K562 (cell line): ENCODE results near the gene TMEM176B. TPM values are rescaled to one million over a fixed set of nuclear protein-coding genes. Genes with fewer than 3 reads are reported as not detected.

Source experiments
- ARNT ChIP-seq, 2 experiments: fragments of 450-650 bp; IDR thresholded peaks; 2 replicates each; pipeline ENCODE4 v1.6.1; 2016; ENCODE audit warnings: mild to moderate bottlenecking in 1 of 2
- ASH1L ChIP-seq: fragments of 450-650 bp; IDR thresholded peaks from 2 replicates; pipeline ENCODE4 v1.6.1; 2018; ENCODE audit warnings: borderline replicate concordance, mild to moderate bottlenecking, low read depth; ENCODE audit not compliant: partially characterized antibody
- ATF2 ChIP-seq: sonication (generic); formaldehyde crosslinking; IDR thresholded peaks from 2 replicates; pipeline ENCODE4 v1.8.1; 2022; ENCODE audit warnings: missing genetic modification reagents
- CBFA2T2 ChIP-seq: fragments of 450-650 bp; conservative IDR thresholded peaks from 2 replicates; pipeline ENCODE4 v1.6.1; 2017; ENCODE audit warnings: mild to moderate bottlenecking
- FOXJ2 ChIP-seq: fragments of 200-800 bp; sonication (Bioruptor generic); IDR thresholded peaks from 2 replicates; pipeline ENCODE4 v1.6.1; 2016; ENCODE audit warnings: missing genetic modification characterization, missing compliant biosample characterization
- ILF3 ChIP-seq: fragments of 450-650 bp; IDR thresholded peaks from 2 replicates; pipeline ENCODE4 v1.6.1; 2018; ENCODE audit warnings: antibody characterized with exemption, mild to moderate bottlenecking, moderate library complexity, borderline replicate concordance
- KAT2B ChIP-seq: IDR thresholded peaks from one replicate; pipeline ENCODE4 v1.6.1; 2012; ENCODE audit warnings: low read depth, mild to moderate bottlenecking, control low read depth, inconsistent platforms, low read length, moderate library complexity
- MEF2A ChIP-seq: IDR thresholded peaks from 2 replicates; pipeline ENCODE4 v1.6.1; 2011; ENCODE audit warnings: low read depth, mild to moderate bottlenecking, low read length, moderate library complexity; ENCODE audit not compliant: control insufficient read depth
- MITF ChIP-seq: IDR thresholded peaks from 2 replicates; pipeline ENCODE4 v1.6.1; 2014; ENCODE audit warnings: antibody characterized with exemption
- NELFE ChIP-seq: IDR thresholded peaks from 2 replicates; pipeline ENCODE4 v1.6.1; 2011; ENCODE audit warnings: mild to moderate bottlenecking; ENCODE audit not compliant: insufficient read depth, insufficient read length
- PHB ChIP-seq: fragments of 250-450 bp; sonication (Bioruptor Pico); IDR thresholded peaks from 2 replicates; pipeline ENCODE4 v1.5.0; 2021
- RAD21 ChIP-seq, 2 experiments: fragments of 250-450 bp in 1 of 2; fragments of 450-650 bp in 1 of 2; sonication (Bioruptor Pico) in 1 of 2; formaldehyde crosslinking in 1 of 2; IDR thresholded peaks in 1 of 2; conservative IDR thresholded peaks in 1 of 2; 2 replicates each; pipeline versions ENCODE4 v1.4.0 to v1.8.0; 2020 to 2022; ENCODE audit warnings: mild to moderate bottlenecking in 2 of 2, moderate library complexity in 1 of 2
- SIX5 ChIP-seq, 2 experiments: IDR thresholded peaks; 2 replicates each; pipeline ENCODE4 v1.6.1; 2011; ENCODE audit warnings: low read length in 2 of 2, borderline replicate concordance in 1 of 2, low read depth in 1 of 2, mild to moderate bottlenecking in 1 of 2, moderate library complexity in 1 of 2; ENCODE audit not compliant: insufficient read depth in 1 of 2
- TFAP4 ChIP-seq: sonication (generic); formaldehyde crosslinking; IDR thresholded peaks from 2 replicates; pipeline ENCODE4 v1.8.0; 2022; ENCODE audit warnings: missing genetic modification reagents, mild to moderate bottlenecking, moderate library complexity, borderline replicate concordance
- TFE3 ChIP-seq: fragments of 450-650 bp; formaldehyde crosslinking; IDR thresholded peaks from 2 replicates; pipeline ENCODE4 v1.4.0; 2020; ENCODE audit warnings: mild to moderate bottlenecking, mixed read lengths
- XRCC3 ChIP-seq: fragments of 450-650 bp; IDR thresholded peaks from 2 replicates; pipeline ENCODE4 v1.6.1; 2017; ENCODE audit warnings: mild to moderate bottlenecking, moderate library complexity
- ZKSCAN1 ChIP-seq: fragments of 150-350 bp; IDR thresholded peaks from 2 replicates; pipeline ENCODE4 v1.6.1; 2016; ENCODE audit warnings: low read depth, low read length
- ZNF184 ChIP-seq: sonication (generic); formaldehyde crosslinking; IDR thresholded peaks from 2 replicates; pipeline ENCODE4 v1.5.0; 2020; ENCODE audit warnings: missing genetic modification reagents
- ZNF232 ChIP-seq: sonication (generic); formaldehyde crosslinking; IDR thresholded peaks from 2 replicates; pipeline ENCODE4 v1.8.0; 2022; ENCODE audit warnings: mild to moderate bottlenecking, missing genetic modification reagents
- ZNF311 ChIP-seq: fragments of 250-450 bp; sonication (Bioruptor Pico); IDR thresholded peaks from 2 replicates; pipeline ENCODE4 v1.4.0; 2020; ENCODE audit warnings: mild to moderate bottlenecking, moderate library complexity
- ZNF511 ChIP-seq: sonication (generic); formaldehyde crosslinking; IDR thresholded peaks from 2 replicates; pipeline ENCODE4 v1.8.0; 2022; ENCODE audit warnings: mild to moderate bottlenecking, missing genetic modification reagents
- polyA plus RNA-seq, 8 experiments: library from polyadenylated mRNA; depleted of rRNA in 4 of 8; stranded (reverse) in 5 of 8; unstranded in 3 of 8; fragments of >200 nt; fragmentation: Nextera tagmentation in 2 of 8; fragmentation: Illumina TruSeq in 1 of 8; extraction: Ambion mirVana in 2 of 8; extraction: Trizol in 1 of 8; gene quantifications; 2 replicates each; pipeline versions ENCODE4 v1.2.1 to v1.2.3, GENCODE V29; 2011 to 2014; ENCODE audit warnings: inconsistent platforms in 1 of 8, missing spikeins in 1 of 8
- total RNA-seq, 7 experiments: library from RNA; depleted of rRNA in 6 of 7; stranded (reverse); fragments of >200 nt in 6 of 7; fragmentation: Illumina TruSeq in 2 of 7; extraction: Trizol in 2 of 7; gene quantifications; 2 replicates each; pipeline versions ENCODE4 v1.2.1 to v1.2.3, GENCODE V29; 2011 to 2021; ENCODE audit warnings: low replicate concordance in 1 of 7

The TMEM176B gene
- total and polyA plus RNA-seq, 9 of the 15 experiments (the other 6 are each of a cell fraction or from before 2014, with no cell fraction given), result 0.19 to 0.60 TPM; not detected in 7

GRCh38 chr7:150787321-150788281, 12.6 kb downstream of the TMEM176B start (continued):
- TF ChIP-seq FOXJ2 (no peak), ZNF232 (no peak), PHB (CRISPR knock-in tag) (no peak; the same call in 1 of the 2 replicates), MEF2A (no peak), ZKSCAN1 (no peak), ATF2 (CRISPR knock-in tag) (no peak), SIX5 (IDR thresholded peaks at IDR 0.05; ENCODE audit: borderline replicate concordance in 1 of 2, insufficient read depth in 1 of 2, low read depth in 1 of 2, low read length in 2 of 2) (no peak), ZNF511 (no peak), ZNF311 (no peak), RAD21 (CRISPR knock-in tag; conservative IDR thresholded peaks at IDR 0.05 in 1 of 2, IDR thresholded peaks at IDR 0.05 in 1 of 2) (peak in 1 of 2 experiments; percentile 18; a peak in 2 of 4 replicates), TFE3 (CRISPR knock-in tag) (no peak), CBFA2T2 (peak; percentile 53), ASH1L (no peak), NELFE (no peak), KAT2B (no peak), TFAP4 (0 out of 2 replicates have a peak, but pooled peaks have one; percentile 15), XRCC3 (no peak), ILF3 (no peak), ARNT (IDR thresholded peaks at IDR 0.05) (0 out of 4 replicates have a peak, but pooled peaks of 1 of the 2 experiments have one; percentile 82), ZNF184 (CRISPR knock-in tag) (no peak), MITF (no peak)
